HG03095 (cell line): ENCODE data around the gene GAB3.
"Not testable (repeated sequence)": the region's sequence is repeated elsewhere in the genome, so short reads cannot be mapped to it uniquely, and the experiment has no call there.

Experiments used
- ATAC-seq: cut with Tn5 transposase; IDR thresholded peaks from one replicate; pipeline ENCODE4 v1.9.1; 2021; ENCODE audit warnings: moderate library complexity; ENCODE audit not compliant: unreplicated experiment

Gene GAB3

DNA sequence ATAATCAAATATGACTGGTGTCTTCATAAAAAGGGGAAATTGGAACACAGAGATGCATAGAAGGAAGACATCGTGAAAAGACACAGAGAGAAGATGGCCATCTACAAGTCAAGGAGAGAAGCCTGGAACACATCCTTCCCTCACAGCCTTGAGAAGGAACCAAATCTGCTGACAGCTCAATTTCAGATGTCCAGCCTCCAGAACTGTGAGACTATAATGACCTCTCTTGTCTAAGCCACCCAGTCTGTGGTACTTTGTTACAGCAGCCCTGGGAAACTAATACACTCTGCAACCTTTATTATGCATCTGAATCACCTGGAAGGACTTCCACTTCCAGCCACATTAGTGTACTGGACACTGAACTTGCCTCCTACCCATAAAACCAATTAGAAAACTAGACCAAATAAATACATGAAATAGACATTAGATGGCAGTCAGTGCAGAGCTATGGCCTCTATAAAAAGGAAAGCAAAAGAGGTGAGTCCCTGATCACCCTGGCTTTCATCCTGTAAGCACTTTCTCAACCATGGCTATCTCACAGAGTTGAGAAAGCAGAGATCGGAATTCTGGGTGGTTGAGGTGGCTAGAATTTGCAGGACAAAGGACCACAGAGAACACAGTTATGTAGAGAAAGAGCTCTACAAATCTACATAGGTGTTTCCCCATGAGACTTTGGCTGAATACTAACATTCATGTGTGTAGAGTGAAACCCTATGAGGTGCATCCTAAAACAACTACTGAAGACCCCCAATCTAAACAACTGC, 25.7 kb downstream of the GAB3 start:
- no peak for ATAC-seq

DNA sequence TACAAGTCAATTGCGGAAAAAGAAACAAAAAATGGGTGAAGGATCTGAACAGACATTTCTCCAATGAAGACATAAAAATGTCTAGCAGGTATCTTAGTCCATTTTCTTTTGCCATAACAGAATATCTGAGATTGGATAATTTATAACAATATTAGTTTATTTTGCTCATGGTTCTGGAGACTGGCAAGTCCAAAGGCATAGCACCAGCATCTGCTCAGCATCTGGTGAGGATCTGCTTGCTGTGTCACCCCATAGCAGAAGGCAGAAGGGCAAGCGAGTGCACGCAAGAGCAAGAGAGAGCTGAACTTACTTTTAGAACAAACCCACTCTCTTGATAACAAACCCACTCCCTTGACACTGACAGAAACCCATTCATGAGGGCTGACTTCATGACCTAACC, 29.7 kb downstream of the GAB3 start:
- no peak for ATAC-seq

DNA sequence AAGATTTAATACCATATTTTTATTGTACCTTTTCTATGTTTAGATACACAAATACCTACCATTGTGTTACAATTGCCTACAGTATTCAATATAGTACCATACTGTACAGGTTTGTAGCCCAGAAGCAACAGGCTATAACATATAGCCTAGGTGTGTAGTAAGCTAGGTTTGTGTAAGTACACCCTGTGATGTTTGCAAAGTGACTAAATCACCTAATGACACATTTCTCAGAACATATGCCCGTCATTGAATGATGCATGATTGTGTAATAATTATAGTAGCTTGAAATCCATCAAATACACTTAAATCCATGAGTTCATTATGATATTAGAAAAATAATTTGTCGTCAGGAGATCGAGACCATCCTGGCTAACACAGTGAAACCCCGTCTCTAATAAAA, 30.8 kb downstream of the GAB3 start:
- ATAC-seq = no peak

DNA sequence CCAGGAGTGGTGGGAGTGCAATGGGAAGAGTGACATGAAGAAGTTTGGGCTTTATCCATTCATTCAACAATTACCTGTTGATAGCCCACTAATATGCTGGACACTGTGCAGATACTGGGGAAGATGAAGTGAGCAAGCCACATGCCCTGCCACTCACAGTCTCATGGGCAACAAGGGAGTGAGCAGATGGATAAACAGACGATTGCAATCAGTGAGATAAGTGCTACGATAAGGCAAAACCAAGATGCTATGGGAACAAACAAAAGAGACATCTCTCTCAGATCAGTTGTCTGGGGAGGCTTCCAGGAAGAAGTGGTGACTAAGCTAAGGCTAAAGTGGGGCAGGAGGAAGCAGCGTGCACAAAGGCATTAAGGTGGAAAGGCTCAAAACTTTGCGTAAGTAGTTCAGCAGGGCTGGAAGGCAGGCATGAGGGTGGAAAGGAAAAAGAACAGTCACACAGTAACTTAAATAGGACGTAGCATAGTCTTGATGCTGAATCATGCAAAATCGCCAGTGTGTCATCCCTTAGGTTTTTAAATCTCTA, 31.7 kb downstream of the GAB3 start:
- ATAC-seq = no peak

DNA sequence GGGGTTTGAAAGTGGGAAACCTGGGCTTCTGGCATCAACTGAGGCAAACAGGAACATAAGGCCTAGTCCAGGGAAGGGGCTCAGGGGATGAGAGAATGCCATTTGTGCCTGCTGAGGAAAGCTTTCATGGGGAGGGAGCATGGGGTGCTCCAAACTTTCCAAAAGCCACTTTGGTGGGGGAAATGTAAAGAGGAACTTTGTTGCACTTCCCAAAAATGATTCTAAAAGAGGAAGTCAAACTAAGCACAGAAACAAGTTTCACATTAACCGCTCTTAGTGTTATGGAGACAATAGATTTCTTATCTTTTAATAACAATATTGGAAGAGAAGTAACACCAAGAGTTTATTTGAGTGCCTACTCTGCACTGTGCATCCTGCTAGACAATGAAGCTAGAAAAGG, 32.3 kb downstream of the GAB3 start:
- no peak for ATAC-seq

DNA sequence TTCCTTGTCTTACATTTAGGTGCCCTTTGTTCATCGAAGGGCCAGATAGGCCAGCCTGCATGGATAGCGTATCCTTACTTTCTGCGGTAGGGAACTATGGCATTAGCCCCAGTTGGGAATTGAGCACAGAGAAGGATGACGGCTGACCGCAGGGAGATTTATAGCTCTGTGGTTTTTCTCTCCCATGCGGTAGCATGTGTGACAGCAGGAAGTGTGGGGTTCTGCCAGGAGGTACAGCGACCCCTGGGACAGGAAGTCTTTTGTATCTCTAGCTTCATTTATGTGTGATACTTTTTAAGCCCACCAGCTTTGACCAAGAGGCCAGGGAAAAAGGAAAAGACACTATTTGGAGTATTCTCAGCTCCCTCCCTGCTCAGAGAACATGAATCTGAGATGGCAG, 33.1 kb downstream of the GAB3 start:
- no peak for ATAC-seq

DNA sequence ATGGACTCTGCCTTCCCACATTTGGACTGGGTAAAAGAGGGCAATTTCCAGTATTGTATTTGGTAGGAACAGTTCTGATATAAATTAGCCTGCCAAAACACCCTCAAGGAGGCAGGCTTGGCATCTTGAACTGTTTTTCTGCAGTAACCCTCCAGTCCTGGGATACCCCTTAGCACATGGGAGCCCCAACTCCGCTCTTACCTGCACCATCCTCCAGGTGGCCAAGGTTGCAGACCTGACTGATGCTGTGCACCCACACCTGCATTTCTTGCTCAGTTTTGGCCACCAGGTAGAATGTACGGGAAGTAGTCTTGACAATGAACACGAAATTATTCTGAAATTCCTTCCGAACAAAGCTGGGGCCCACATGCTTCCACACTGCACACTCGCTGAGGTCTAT, 35.1 kb downstream of the GAB3 start:
- ATAC-seq = no peak

DNA sequence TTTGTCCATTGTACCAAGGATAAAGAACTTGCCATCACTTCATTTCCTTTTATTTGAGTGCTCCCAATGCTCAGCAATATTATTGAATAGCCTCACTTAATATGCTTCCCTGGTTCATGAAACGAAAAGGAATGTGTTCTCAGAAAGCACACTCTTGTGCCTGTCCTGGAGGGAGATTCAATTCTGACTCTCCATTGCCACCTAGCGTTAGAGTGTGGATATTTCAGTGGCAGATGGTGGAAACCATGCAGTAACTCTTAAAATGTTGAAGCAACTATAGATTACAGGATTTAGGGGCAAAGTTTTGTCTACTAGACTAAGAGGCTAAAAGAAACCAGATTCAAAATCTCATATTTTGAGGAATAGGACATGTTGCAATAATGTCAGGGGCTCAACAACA, 36.0 kb downstream of the GAB3 start:
- no peak for ATAC-seq

DNA sequence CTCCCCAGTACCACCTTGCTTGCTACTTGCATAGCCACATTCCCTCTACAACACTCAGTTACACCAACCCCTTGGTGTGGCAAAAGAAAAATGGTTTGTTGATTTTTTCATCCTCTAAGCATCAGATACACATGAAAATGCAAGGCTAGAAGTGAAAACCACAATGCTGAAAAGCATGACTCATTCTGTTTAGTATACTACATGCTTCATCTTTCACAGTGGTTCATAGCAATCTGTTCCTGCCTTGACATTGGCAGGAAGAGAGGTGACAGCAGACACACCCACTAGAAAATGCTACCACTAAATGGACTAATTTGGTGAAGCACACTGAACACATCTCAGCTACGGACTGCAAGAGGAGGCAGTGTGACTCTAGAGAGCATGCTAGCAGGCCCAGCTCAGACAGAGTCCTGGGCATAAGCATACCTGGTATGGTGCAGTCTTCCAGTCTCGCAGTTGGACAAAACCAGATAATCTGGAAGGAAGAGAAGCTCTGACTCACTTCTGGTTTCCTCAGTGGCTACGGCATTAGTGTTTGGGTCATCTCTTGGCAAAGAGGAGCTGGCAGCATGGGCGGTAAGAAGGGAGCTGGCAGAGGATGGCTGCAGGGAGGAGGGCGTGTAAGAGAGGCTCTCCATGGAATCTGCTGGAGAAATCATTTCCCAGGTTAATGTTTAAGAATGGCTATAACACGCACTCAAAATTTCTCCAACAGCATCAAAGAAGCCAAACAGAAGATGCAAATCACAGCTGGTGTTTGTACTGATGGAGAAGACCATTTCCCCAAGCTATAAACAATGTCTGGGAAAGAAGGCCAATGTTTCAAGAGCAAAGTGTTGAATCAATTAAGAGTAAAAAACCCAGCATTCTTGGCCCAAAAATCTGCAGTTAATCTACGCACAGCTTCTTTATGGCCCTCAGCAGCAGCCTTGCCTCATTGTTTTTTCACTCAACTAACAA, 37.8 kb downstream of the GAB3 start:
- ATAC-seq = peak; percentile 92

DNA sequence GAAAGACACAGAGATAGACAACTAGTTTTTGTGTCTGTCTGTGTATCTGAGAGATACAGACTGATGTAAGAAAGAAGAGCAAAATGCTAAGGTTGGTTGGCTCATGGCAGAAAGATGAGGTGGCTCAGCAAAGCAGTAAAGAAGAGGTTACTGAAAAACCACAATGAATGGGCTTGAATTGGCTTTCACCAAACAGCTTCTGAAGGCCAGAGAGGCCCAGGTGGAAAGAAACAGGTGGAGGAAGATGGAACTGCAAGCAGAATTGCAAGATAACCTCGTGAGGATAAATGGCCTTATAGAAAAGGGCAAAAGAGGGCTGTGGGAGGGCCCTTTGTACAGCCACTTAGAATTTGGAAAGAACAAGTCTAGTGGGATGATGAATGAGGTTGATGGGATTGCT, 39.6 kb downstream of the GAB3 start:
- ATAC-seq = no peak

DNA sequence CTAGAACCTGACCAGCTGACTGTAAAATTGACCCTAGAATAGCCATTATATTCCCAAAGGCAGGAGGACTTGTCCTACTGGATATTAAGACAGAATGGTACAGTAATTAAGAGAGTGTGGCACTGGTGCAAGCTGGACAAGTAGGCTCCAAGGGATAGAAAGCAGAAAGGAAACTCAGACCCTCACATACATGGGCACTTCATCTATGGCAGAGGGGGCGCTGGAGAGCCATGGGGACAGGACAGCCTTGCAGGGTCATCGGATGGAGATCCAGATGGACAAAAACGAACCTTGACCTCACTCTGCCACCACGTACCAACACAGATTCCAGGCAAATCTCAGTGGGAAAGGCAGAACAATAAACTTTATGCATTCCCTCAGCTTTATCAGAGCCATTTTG, 40.6 kb downstream of the GAB3 start:
- ATAC-seq = no peak

DNA sequence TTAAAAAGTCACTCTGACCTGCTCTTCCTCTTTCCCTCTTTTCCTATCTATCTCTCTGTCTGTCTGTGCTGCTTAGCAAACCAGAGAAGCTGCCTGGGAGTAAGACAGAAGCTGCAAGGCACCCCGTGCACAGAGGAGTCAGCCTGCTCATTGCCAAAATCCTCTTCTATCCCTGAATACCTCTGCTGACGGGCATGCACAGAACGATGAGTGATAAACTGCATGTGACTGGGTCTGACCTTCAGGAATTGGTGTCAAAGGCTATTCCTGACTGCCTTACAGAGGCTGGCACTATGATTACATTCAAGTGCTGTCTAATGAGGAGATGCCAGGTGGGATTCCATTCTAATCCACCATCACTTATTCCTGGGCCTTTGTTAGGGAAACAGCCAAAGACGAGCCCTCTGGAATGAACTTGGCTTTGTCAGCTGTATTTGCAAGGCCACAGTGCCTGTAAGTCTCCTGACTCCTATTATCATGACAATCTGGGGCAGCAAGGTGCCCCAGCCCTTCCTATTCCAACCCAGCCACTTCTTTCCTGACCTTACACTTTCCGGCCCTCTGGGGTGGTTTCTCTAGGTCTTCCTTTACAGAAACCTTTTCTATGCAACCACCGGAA, 52.1 kb downstream of the GAB3 start:
- ATAC-seq = no peak

DNA sequence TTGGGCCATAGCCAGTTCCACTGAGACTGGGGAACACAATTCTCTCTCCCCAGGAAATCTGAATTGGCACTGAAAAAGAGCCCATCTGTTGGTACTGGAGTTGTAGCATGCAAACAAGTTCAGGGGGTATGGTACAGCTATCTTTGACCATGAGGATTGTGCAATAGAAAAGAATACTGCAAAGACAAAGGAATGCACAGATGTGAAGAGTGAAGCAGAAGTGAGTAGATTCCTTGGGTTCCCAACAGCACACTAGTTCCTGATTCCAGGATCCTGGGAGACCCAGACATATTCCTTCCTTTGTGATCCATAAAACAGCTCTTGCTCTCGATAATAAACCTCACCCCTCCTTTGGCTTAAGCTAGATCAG, 54.2 kb downstream of the GAB3 start:
- ATAC-seq = no peak

DNA sequence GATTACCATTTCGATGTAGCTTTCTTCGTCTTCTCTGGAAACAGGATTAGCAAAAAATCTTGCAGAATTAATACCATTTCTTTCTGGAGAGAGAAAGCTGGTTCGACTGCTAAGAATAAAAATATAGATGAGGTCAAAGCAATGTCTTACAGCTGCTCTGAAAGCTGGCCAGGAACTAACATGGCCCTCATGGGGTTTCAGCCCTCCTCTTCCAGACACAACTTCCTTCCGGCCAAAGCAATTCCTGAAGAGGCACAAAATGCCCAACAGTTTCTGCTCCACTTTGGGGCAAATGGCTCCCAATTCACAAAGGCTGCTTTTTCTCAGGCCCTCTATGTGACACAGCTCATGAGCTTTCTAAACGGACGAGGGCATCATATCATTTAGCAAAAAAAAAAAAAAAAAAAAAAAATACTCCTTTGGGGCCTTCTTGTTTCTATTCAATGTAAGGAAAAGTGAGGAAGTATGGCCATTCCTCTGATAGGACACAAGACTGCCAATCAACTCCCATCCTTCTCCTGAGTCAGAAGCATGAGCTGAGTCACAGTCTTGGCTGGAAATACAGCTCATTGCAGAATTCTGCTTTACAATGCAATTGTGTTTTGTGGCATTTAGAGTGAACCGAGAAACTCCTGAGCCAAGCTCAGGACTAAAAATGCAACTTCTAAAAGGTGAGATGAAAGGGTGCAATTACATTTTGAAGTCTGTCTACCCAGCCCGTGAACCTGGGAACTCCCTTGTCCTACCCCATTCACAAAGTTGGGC, 54.8 kb downstream of the GAB3 start:
- no peak for ATAC-seq

DNA sequence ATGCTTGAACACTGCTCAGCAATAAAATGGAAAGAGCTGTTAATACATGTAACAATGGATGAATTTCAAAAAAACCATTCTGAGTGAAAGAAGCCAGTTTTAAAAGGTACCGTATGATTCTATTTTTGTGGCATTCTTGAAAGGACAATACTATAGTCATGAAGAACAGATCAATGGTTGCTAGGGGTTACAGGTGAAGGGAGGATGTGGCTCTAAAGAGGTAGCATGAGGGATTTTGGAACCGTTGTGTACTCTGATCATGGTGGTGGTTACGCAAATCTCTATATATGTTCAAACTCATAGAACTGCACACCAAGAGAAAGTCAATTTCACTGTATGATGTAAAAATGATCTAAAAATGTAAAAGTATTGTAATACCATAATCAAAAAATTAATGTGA, 57.5 kb downstream of the GAB3 start:
- ATAC-seq = no peak

DNA sequence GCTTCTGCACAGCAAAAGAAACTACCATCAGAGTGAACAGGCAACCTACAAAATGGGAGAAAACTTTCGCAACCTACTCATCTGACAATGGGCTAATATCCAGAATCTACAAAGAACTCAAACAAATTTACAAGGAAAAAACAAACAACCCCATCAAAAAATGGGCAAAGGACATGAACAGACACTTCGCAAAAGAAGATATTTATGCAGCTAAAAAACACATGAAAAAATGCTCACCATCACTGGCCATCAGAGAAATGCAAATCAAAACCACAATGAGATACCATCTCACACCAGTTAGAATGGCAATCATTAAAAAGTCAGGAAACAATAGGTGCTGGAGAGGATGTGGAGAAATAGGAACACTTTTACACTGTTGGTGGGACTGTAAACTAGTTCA, 60.4 kb downstream of the GAB3 start:
- not testable (repeated sequence) for ATAC-seq

DNA sequence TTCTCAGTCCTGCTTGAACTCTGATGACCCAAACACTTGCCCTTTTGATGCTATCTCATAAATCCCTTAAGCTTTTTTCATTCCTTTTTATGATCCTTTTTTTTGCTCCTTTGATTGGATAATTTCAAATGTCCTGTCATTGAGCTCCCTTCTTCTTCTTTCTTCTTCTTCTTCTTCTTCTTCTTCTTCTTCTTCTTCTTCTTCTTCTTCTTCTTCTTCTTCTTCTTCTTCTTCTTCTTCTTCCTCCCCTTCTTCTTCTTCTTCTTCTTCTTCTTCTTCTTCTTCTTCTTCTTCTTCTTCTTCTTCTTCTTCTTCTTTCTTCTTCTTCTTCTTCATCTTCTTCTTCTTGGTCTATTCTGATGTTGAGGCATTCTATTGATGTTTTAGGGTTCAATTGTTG, 78.8 kb downstream of the GAB3 start:
- not testable (repeated sequence) for ATAC-seq

DNA sequence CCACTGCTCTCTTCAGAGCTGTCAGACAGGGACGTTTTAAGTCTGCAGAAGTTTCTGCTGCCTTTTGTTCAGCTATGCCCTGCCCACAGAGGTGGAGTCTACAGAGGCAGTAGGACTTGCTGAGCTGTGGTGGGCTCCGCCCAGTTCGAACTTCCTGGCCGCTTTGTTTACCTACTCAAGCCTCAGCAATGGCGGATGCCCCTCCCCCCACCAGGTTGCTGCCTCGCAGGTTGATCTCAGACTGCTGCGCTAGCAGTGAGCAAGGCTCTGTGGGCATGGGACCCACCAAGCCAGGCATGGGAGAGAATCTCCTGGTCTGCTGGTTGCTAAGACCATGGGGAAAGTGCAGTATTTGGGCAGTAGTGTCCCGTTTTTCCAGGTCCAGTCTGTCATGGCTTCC, 80.0 kb downstream of the GAB3 start:
- ATAC-seq = not testable (repeated sequence)

DNA sequence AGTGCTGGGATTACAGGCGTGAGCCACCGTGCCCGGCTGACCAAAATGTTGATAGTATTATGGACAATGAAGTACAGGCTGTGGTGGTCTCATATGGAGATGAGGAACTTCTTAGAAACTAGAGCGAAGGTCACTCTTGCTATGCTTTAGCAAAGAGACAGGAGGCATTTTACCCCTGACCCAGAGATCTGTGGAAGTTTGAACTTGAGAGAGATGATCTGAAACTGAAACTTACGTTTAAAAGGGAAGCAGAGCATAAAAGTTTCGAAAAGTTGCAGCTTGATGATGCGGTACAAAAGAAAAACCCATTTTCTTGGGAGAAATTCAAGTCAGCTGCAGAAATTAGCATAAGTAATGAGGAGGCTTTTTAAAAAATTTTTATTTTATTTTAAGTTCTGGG, 89.0 kb downstream of the GAB3 start:
- no peak for ATAC-seq

DNA sequence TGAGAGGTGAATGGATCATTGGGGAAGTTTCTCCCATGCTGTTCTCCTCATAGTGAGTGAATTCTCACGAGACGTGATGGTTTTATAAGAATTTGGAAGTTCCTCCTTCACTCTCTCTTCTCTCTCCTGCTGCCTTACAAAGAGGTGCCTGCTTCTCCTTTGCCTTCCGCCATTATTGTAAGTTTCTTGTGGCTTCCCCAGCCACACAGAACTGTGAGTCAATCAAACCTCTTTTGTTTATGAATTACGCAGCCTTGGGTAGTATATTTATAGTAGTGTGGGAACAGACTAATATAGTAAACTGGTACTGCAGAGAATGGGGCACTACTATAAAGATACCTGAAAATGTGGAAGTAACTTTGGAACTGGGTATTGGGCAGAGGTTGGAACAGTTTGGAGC, 89.7 kb downstream of the GAB3 start:
- no peak for ATAC-seq

DNA sequence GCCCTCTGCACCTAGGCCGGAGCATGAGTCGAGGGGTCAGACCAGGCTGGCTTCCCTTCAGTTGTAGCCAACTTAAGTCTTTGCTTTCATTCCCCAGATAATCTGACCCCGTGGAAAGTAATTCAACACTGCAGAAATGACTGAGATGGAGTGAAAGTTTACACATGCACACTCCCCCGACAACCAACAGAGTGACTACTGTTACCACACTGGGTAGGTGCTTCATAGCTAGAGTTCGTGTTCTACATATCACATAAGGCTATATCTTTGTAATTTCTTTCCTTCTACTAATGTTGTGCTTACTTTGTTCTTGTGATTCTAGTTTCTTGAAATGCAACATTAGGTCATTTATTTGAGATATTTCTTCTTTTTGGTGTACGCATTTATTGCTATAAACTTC, 90.3 kb downstream of the GAB3 start:
- no peak for ATAC-seq
